Loucy (cell line): ENCODE results near the gene AQP11.

ENCODE experiments used
- EZH2phosphoT487 ChIP-seq: fragments of 200-600 bp; IDR thresholded peaks from 2 replicates; pipeline ENCODE4 v1.6.1; 2018; ENCODE audit warnings: antibody characterized with exemption, mild to moderate bottlenecking, moderate library complexity, borderline replicate concordance
- TF ChIP-seq, protein P1 (sequence below): fragments of 200-600 bp; sonication (generic); conservative IDR thresholded peaks from 2 replicates; pipeline ENCODE4 v1.5.1; 2014; ENCODE audit warnings: mild to moderate bottlenecking, antibody characterized with exemption, low read length

DNA sequence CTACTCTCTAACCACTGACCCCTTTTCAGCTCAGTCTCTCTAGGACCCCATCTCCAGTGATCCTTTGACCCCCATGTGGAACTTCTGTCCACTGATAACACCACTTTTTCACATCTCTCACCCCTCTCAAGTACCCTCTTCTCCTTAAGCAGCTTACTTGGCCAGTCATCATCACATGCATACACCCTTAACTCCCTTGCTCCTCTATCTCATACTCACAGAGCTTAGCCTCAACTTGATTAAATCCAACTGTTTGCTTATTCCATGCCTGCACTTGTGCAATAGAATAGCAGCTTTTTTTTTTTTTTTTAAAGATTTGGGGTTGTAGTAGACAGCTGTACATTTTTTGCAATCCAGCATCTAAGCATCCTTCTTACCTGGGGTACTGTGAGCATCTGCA lies 22.2 kb downstream of the AQP11 start:
- TF ChIP-seq, protein P1, sequence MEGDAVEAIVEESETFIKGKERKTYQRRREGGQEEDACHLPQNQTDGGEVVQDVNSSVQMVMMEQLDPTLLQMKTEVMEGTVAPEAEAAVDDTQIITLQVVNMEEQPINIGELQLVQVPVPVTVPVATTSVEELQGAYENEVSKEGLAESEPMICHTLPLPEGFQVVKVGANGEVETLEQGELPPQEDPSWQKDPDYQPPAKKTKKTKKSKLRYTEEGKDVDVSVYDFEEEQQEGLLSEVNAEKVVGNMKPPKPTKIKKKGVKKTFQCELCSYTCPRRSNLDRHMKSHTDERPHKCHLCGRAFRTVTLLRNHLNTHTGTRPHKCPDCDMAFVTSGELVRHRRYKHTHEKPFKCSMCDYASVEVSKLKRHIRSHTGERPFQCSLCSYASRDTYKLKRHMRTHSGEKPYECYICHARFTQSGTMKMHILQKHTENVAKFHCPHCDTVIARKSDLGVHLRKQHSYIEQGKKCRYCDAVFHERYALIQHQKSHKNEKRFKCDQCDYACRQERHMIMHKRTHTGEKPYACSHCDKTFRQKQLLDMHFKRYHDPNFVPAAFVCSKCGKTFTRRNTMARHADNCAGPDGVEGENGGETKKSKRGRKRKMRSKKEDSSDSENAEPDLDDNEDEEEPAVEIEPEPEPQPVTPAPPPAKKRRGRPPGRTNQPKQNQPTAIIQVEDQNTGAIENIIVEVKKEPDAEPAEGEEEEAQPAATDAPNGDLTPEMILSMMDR = no peak
- TF ChIP-seq EZH2phosphoT487 = no peak
